Activated CD8-positive, alpha-beta T cell treated with anti-CD3 and anti-CD28 coated beads for 36 hours (primary cell): ENCODE data around the gene PROM1. TPM values are rescaled to one million over a fixed set of nuclear protein-coding genes. Genes with fewer than 3 reads are reported as not detected.

Source experiments
- ATAC-seq: fragments of 200-7000 bp; cut with Tn5 transposase; one replicate; pipeline ENCODE4 v1.10.0; 2021; ENCODE audit warnings: mild to moderate bottlenecking, moderate library complexity
- CTCF ChIA-PET: fragments of 350-600 bp; sonication (Branson Sonifier 250); formaldehyde crosslinking; loops from one replicate; lab custom pipeline; 2021; ENCODE audit warnings: antibody characterized with exemption; lab: Charles Lee
- POLR2A ChIA-PET: fragments of 350-600 bp; sonication (Branson Sonifier 250); formaldehyde crosslinking; loops from one replicate; lab custom pipeline; 2021; ENCODE audit warnings: antibody characterized with exemption; lab: Charles Lee
- DNase-seq: peaks from one replicate; pipeline ENCODE4 v3.0.0-alpha.2; 2020
- H3K27ac Mint-ChIP-seq: one replicate; pipeline ENCODE4 v1.8.0; 2021; ENCODE audit warnings: mild to moderate bottlenecking, mixed read lengths
- H3K27me3 Mint-ChIP-seq: one replicate; pipeline ENCODE4 v1.8.0; 2021; ENCODE audit warnings: mixed read lengths
- H3K36me3 Mint-ChIP-seq: one replicate; pipeline ENCODE4 v1.8.0; 2021; ENCODE audit warnings: low read depth, mixed read lengths
- H3K4me1 Mint-ChIP-seq: one replicate; pipeline ENCODE4 v1.8.0; 2021; ENCODE audit warnings: low read depth, mixed read lengths
- H3K4me3 Mint-ChIP-seq: one replicate; pipeline ENCODE4 v1.8.0; 2021; ENCODE audit warnings: mild to moderate bottlenecking, moderate library complexity, mixed read lengths
- H3K9me3 Mint-ChIP-seq: one replicate; pipeline ENCODE4 v1.8.0; 2021; ENCODE audit warnings: mixed read lengths
- CTCF ChIP-seq: fragments of 200-600 bp; IDR thresholded peaks from one replicate; pipeline ENCODE4 v1.8.0; 2022; ENCODE audit warnings: antibody characterized with exemption, mild to moderate bottlenecking
- intact Hi-C: fragments of 100-400 bp; cut with micrococcal nuclease; formaldehyde crosslinking; loops from one replicate; pipeline ENCODE4 v1.10.0; 2022
- total RNA-seq, 2 experiments: library from RNA; stranded (reverse); gene quantifications; one replicate each; pipeline ENCODE4 v1.2.3, GENCODE V29; 2021

The PROM1 gene
- total RNA-seq, 2 experiments from 2014 or later: 0.22 TPM; not detected in 1

- intact Hi-C loops: no loop called here
- ATAC-seq: no peak
- CTCF ChIA-PET: interaction anchor here (1.4 to 1.7 kb wide), 2 partner anchors 57 to 133 kb away, joined by 5 to 6 read pairs; no protein-coding TSS in a partner anchor
- no peaks in the 10 kb centered on the region for H3K9me3 Mint-ChIP-seq
- no peak within 1 kb of the TSS for H3K27ac Mint-ChIP-seq
- H3K4me3 Mint-ChIP-seq: no peak within 1 kb of the TSS
- no peaks in the 10 kb centered on the region for H3K36me3 Mint-ChIP-seq
- peaks cover 5% of the 10 kb centered on the region for H3K4me1 Mint-ChIP-seq
- peaks cover 10% of the 10 kb centered on the region for H3K27me3 Mint-ChIP-seq
- TF ChIP-seq CTCF: no peak
- POLR2A ChIA-PET: no interaction called here
- no peak for DNase-seq
These were observed 145.2 kb downstream of the PROM1 start, which contains the start of gene FGFBP1 for GRCh38 chr4:15938640-15939039. TSS of gene FGFBP1 (minus strand) at chr4:15938740. CDS start at chr4:15936632, 2,108 bp downstream.

- Mint-ChIP-seq H3K27me3 (peaks cover 10% of the 10 kb centered on the region), H3K4me1 (peaks cover 5% of the 10 kb centered on the region), H3K36me3 (no peaks in the 10 kb centered on the region), H3K4me3 (no peak overlapping the region), H3K27ac (no peak overlapping the region), H3K9me3 (no peaks in the 10 kb centered on the region)
- intact Hi-C loops: no loop called here
- ChIA-PET CTCF (interaction anchor here (3.3 kb wide), 1 partner anchor 55 kb away, joined by 16 read pairs; no protein-coding TSS in a partner anchor), POLR2A (no interaction called here)
- ATAC-seq (no peak), DNase-seq (no peak)
- TF ChIP-seq CTCF: no peak
These were observed 145.6 kb downstream of the PROM1 start for GRCh38 chr4:15938182-15938581.

- no peak for TF ChIP-seq CTCF
- ChIA-PET CTCF (interaction anchor here (1.1 to 3.3 kb wide), 3 partner anchors 20 to 131 kb away, joined by 4 to 16 read pairs (median 7); no protein-coding TSS in a partner anchor), POLR2A (no interaction called here)
- no peak for ATAC-seq
- peaks cover 16% of the 10 kb centered on the region for H3K27me3 Mint-ChIP-seq
- no peaks in the 10 kb centered on the region for H3K9me3 Mint-ChIP-seq
- H3K27ac Mint-ChIP-seq: no peak overlapping the region
- H3K4me3 Mint-ChIP-seq: no peak overlapping the region
- H3K4me1 Mint-ChIP-seq: peaks cover 5% of the 10 kb centered on the region
- H3K36me3 Mint-ChIP-seq: no peaks in the 10 kb centered on the region
- intact Hi-C loops: no loop called here
- no peak for DNase-seq
These were observed 147.3 kb downstream of the PROM1 start for GRCh38 chr4:15936495-15936894.

- ATAC-seq (no peak), DNase-seq (no peak)
- POLR2A ChIA-PET: no interaction called here
- Mint-ChIP-seq H3K36me3 (no peaks in the 10 kb centered on the region), H3K27ac (no peak overlapping the region), H3K9me3 (no peaks in the 10 kb centered on the region), H3K4me3 (no peak overlapping the region), H3K4me1 (peaks cover 9% of the 10 kb centered on the region), H3K27me3 (peaks cover 19% of the 10 kb centered on the region)
- TF ChIP-seq CTCF: no peak
- CTCF ChIA-PET: interaction anchor here (1.2 to 3.3 kb wide), 3 partner anchors 11 to 53 kb away, joined by 3 to 16 read pairs (median 7); no protein-coding TSS in a partner anchor
- intact Hi-C loops: no loop called here
These were observed 148.1 kb downstream of the PROM1 start for GRCh38 chr4:15935504-15936402.

GRCh38 chr4:15934259-15934658, 149.6 kb downstream of the PROM1 start:
- intact Hi-C loops: no loop called here
- H3K27ac Mint-ChIP-seq: no peak overlapping the region
- peaks cover 22% of the 10 kb centered on the region for H3K4me1 Mint-ChIP-seq
- peaks cover 17% of the 10 kb centered on the region for H3K27me3 Mint-ChIP-seq
- H3K4me3 Mint-ChIP-seq: no peak overlapping the region
- TF ChIP-seq CTCF: no peak
- CTCF ChIA-PET: interaction anchor here (1.1 kb wide), 1 partner anchor 10 kb away, joined by 3 read pairs; no protein-coding TSS in a partner anchor
- DNase-seq (no peak), ATAC-seq (no peak)
- POLR2A ChIA-PET: no interaction called here
- H3K36me3 Mint-ChIP-seq: no peaks in the 10 kb centered on the region
- H3K9me3 Mint-ChIP-seq: no peaks in the 10 kb centered on the region
